ENCODE data around the gene STT3A. TPM values are rescaled to one million over a fixed set of nuclear protein-coding genes. Genes with fewer than 3 reads are reported as not detected.

STT3A gene
- total and polyA plus RNA-seq, 5 donors from 2014 or later = 46.8 to 73.3 (median 57.7) TPM

DNA sequence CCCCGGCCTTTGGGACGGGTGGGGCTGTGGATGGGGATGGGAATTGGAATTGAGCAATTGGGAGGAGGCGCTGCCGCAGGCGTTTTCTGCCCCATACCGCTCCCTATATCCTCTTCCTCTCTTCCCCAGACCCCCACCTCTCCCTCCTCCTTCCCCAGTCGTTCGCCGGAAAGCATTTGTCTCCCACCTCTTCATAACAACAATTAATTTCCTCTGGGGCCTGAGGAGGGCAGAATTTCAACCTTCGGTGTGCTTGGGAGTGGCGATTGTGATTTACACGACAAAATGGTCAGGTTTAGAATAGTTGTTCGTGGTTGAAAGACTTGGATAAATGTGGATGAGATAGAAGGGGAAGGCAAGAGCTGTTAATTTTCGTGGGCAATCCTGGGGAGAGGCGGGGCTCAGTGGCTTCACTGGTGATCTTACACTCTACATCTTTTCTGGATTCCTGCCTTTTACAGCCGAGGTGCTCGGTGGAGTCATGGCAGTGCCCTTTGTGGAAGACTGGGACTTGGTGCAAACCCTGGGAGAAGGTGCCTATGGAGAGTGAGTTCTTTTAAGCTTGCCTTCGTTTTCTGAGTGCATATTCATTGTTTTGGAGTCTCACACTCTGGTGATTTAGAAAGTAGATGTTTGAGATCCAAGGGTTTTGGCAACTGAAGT lies 33.8 kb downstream of the STT3A start:
- Histone ChIP-seq H3K27me3 (ENCODE audit: control insufficient read depth, insufficient read depth, low read length) (no peaks in the 10 kb centered on the region), H3K4me3 (ENCODE audit: low read depth, low read length) (peak overlapping the region; percentile 88), H3K36me3 (ENCODE audit: control insufficient read depth, insufficient read depth, low read length) (peaks cover 5% of the 10 kb centered on the region), H3K27ac (ENCODE audit: insufficient read depth, low read length, poor library complexity, severe bottlenecking) (peak overlapping the region; percentile 97), H3K4me1 (ENCODE audit: control insufficient read depth, insufficient read depth, low read length, poor library complexity, severe bottlenecking) (peaks cover 19% of the 10 kb centered on the region), H3K9me3 (ENCODE audit: control insufficient read depth in 2 of 2, low read length in 2 of 2) (no peaks in the 10 kb centered on the region)
- H3K4me1 Mint-ChIP-seq = peaks cover 15 to 31% (median 29%) of the 10 kb centered on the region in 4 donors
- H3K9me3 Mint-ChIP-seq = no peaks in the 10 kb centered on the region
- H3K4me3 Mint-ChIP-seq = peak overlapping the region; percentile 93 to 100 (median 98)
- H3K27ac Mint-ChIP-seq = peak overlapping the region; percentile 91 to 99 (median 92)
- H3K36me3 Mint-ChIP-seq = peaks cover 10% of the 10 kb centered on the region
- peaks cover 4% of the 10 kb centered on the region for H3K27me3 Mint-ChIP-seq
- ATAC-seq (ENCODE audit: low read depth in 2 of 2) (peak; percentile 26 to 36), DNase-seq (peak; percentile 10 to 66 (median 51))

DNA sequence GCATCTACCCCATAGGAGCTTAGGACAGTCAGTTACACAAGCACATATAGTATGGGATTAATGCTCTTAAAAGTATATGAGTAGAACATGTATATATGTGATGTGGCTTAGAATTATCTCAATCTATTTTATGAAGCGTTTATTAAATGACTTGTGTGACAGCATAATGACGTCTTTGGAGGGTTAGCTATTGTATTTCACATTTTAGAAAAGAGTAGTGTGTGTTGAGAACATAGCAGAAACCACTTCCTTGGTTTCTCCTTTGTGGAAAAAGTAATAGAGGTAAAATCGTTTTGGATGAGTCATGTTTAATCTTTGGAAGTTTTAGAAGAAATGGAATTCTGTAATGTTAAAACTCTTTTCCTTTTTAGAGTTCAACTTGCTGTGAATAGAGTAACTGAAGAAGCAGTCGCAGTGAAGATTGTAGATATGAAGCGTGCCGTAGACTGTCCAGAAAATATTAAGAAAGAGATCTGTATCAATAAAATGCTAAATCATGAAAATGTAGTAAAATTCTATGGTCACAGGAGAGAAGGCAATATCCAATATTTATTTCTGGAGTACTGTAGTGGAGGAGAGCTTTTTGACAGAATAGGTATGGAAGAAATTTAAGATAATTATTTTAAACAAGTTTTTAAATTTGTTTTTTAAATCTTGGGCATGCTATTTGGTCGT lies 34.7 kb downstream of the STT3A start:
- no peak for ATAC-seq (ENCODE audit: low read depth in 2 of 2)
- Histone ChIP-seq H3K27me3 (ENCODE audit: control insufficient read depth, insufficient read depth, low read length) (no peaks in the 10 kb centered on the region), H3K36me3 (ENCODE audit: control insufficient read depth, insufficient read depth, low read length) (no peaks in the 10 kb centered on the region), H3K4me3 (ENCODE audit: low read depth, low read length) (peak overlapping the region; percentile 88), H3K27ac (ENCODE audit: insufficient read depth, low read length, poor library complexity, severe bottlenecking) (no peak overlapping the region), H3K4me1 (ENCODE audit: control insufficient read depth, insufficient read depth, low read length, poor library complexity, severe bottlenecking) (peaks cover 20% of the 10 kb centered on the region), H3K9me3 (ENCODE audit: control insufficient read depth in 2 of 2, low read length in 2 of 2) (no peaks in the 10 kb centered on the region)
- Mint-ChIP-seq H3K27ac (peak overlapping the region; percentile 76 to 92 (median 91)), H3K9me3 (no peaks in the 10 kb centered on the region), H3K36me3 (peaks cover 3% of the 10 kb centered on the region), H3K27me3 (peaks cover 4% of the 10 kb centered on the region), H3K4me1 (peaks cover 18 to 35% (median 31%) of the 10 kb centered on the region in 4 donors), H3K4me3 (peak overlapping the region; percentile 93 to 100 (median 98))
- DNase-seq = no peak

DNA sequence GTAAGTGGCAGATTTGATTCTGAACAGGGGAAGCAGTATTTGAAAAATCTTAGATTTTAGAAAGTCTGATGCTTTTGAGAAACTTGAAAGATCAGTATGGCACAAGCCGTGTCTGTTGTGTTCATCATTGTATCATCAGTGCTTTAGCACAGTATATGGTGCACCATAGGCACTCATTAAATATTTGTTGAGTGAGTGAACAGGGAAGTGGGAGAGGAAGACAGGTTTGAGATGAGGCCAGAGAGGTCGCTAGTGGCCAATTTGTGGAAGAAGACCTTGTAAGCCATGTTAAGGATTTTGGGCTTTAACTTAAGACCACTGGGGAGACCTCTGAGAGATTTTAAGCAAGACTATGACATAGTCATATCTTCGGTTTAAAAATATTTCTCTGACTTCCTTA lies 45.2 kb downstream of the STT3A start:
- no peak overlapping the region for H3K4me3 ChIP-seq (ENCODE audit: low read depth, low read length)
- H3K27ac Mint-ChIP-seq = no peak overlapping the region
- peaks cover 0 to 7% (median 3%) of the 10 kb centered on the region in 4 donors for H3K4me1 Mint-ChIP-seq
- H3K27me3 ChIP-seq (ENCODE audit: control insufficient read depth, insufficient read depth, low read length) = no peaks in the 10 kb centered on the region
- H3K27me3 Mint-ChIP-seq = no peaks in the 10 kb centered on the region
- H3K36me3 ChIP-seq (ENCODE audit: control insufficient read depth, insufficient read depth, low read length) = peaks cover 3% of the 10 kb centered on the region
- H3K9me3 Mint-ChIP-seq = no peaks in the 10 kb centered on the region
- no peak for DNase-seq
- H3K4me3 Mint-ChIP-seq = no peak overlapping the region
- H3K36me3 Mint-ChIP-seq = no peaks in the 10 kb centered on the region
- H3K9me3 ChIP-seq (ENCODE audit: control insufficient read depth in 2 of 2, low read length in 2 of 2) = no peaks in the 10 kb centered on the region
- no peaks in the 10 kb centered on the region for H3K4me1 ChIP-seq (ENCODE audit: control insufficient read depth, insufficient read depth, low read length, poor library complexity, severe bottlenecking)
- no peak for ATAC-seq (ENCODE audit: low read depth in 2 of 2)
- no peak overlapping the region for H3K27ac ChIP-seq (ENCODE audit: insufficient read depth, low read length, poor library complexity, severe bottlenecking)

DNA sequence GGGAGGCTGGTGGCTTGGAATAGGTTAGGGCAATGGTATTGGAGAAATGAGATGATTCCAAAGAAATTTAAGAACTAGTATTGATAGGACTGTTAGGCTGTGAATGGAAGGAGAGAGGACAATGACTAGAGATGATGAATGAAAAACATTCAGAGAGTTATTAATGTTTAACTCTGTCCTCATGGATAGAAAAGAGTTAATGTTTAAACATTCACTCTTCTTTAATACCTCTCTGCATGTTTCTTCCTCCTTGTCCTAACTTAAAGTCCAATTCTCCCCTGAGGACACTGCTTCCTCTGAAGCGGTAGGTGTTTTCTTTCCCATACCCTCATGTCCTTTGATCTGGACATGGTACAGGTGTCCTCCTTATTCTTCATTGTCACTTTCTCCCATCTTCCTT lies 45.7 kb downstream of the STT3A start:
- Histone ChIP-seq H3K36me3 (ENCODE audit: control insufficient read depth, insufficient read depth, low read length) (peaks cover 3% of the 10 kb centered on the region), H3K27me3 (ENCODE audit: control insufficient read depth, insufficient read depth, low read length) (no peaks in the 10 kb centered on the region), H3K4me1 (ENCODE audit: control insufficient read depth, insufficient read depth, low read length, poor library complexity, severe bottlenecking) (no peaks in the 10 kb centered on the region), H3K4me3 (ENCODE audit: low read depth, low read length) (no peak overlapping the region), H3K9me3 (ENCODE audit: control insufficient read depth in 2 of 2, low read length in 2 of 2) (no peaks in the 10 kb centered on the region), H3K27ac (ENCODE audit: insufficient read depth, low read length, poor library complexity, severe bottlenecking) (no peak overlapping the region)
- H3K4me1 Mint-ChIP-seq = peaks cover 0 to 7% (median 2%) of the 10 kb centered on the region in 4 donors
- no peak for DNase-seq
- H3K36me3 Mint-ChIP-seq = no peaks in the 10 kb centered on the region
- H3K9me3 Mint-ChIP-seq = no peaks in the 10 kb centered on the region
- no peak for ATAC-seq (ENCODE audit: low read depth in 2 of 2)
- no peaks in the 10 kb centered on the region for H3K27me3 Mint-ChIP-seq
- H3K4me3 Mint-ChIP-seq = no peak overlapping the region
- H3K27ac Mint-ChIP-seq = no peak overlapping the region

DNA sequence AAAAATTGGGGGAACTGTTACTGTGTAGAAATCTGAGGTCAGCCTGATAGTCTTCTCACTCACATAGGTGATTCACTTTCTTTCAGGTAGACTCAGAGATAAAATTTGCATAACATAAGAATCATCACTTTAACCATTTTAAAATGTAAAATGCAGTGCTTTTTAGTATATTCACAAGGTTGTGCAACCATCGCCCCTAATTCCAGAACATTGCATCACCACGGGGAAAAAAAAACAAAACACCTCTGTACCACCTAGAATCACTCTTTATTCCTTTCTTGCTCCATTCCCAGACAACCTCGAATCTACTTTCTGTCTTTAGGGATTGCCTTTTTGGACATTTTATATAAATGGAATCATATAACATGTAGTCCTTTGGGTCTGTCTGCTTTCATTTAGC lies 53.2 kb downstream of the STT3A start:
- ATAC-seq (ENCODE audit: low read depth in 2 of 2) (no peak), DNase-seq (no peak)
- Mint-ChIP-seq H3K27me3 (no peaks in the 10 kb centered on the region), H3K36me3 (peaks cover 8% of the 10 kb centered on the region), H3K4me3 (no peak overlapping the region), H3K4me1 (peaks cover 6 to 11% (median 9%) of the 10 kb centered on the region in 4 donors), H3K9me3 (peaks cover 0 to 1% (median 0%) of the 10 kb centered on the region in 7 donors), H3K27ac (peak overlapping the region in 1 of 3 donors; percentile 2)
- H3K4me1 ChIP-seq (ENCODE audit: control insufficient read depth, insufficient read depth, low read length, poor library complexity, severe bottlenecking) = no peaks in the 10 kb centered on the region
- H3K36me3 ChIP-seq (ENCODE audit: control insufficient read depth, insufficient read depth, low read length) = no peaks in the 10 kb centered on the region
- H3K9me3 ChIP-seq (ENCODE audit: control insufficient read depth in 2 of 2, low read length in 2 of 2) = no peaks in the 10 kb centered on the region
- H3K27ac ChIP-seq (ENCODE audit: insufficient read depth, low read length, poor library complexity, severe bottlenecking) = no peak overlapping the region
- H3K27me3 ChIP-seq (ENCODE audit: control insufficient read depth, insufficient read depth, low read length) = no peaks in the 10 kb centered on the region
- no peak overlapping the region for H3K4me3 ChIP-seq (ENCODE audit: low read depth, low read length)

DNA sequence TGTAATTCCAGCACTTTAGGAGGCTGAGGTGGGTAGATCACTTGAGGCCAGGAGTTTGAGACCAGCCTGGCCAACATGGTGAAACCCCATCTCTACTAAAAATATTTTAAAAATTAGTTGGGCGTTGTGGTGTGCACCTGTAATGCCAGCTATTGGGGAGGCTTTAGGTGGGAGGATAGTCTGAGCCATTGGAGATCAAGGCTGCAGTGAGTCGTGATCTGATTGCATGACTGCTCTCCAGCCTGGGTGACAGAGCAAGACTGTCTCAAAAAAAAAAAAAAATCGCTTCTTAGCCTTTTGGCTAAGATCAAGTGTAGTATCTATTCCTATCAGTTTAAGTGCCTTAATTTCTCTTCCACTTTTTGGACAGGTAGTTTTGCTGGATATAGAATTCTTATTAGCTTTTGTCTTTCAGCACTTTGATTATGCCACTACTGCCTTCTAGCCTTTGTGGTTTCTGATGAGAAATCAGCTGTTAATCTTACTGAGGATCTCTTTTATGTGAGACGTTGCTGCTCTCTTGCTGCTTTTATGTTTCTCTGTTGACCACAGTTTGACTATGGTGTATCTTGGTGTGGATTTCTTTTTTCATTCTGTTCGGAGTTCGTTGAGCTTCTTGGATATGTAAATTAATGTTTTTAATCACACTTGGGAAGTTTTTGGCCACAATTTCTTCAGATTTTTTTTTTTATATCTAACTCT lies 57.0 kb downstream of the STT3A start:
- Mint-ChIP-seq H3K27me3 (no peaks in the 10 kb centered on the region), H3K4me3 (peak overlapping the region in 1 of 4 donors; percentile 47), H3K36me3 (peaks cover 8% of the 10 kb centered on the region), H3K9me3 (peaks cover 0 to 1% (median 0%) of the 10 kb centered on the region in 7 donors), H3K4me1 (peaks cover 6 to 10% (median 7%) of the 10 kb centered on the region in 4 donors), H3K27ac (peak overlapping the region in 2 of 3 donors; percentile 5 to 59)
- Histone ChIP-seq H3K27me3 (ENCODE audit: control insufficient read depth, insufficient read depth, low read length) (no peaks in the 10 kb centered on the region), H3K4me3 (ENCODE audit: low read depth, low read length) (no peak overlapping the region), H3K36me3 (ENCODE audit: control insufficient read depth, insufficient read depth, low read length) (no peaks in the 10 kb centered on the region), H3K27ac (ENCODE audit: insufficient read depth, low read length, poor library complexity, severe bottlenecking) (no peak overlapping the region), H3K9me3 (ENCODE audit: control insufficient read depth in 2 of 2, low read length in 2 of 2) (no peaks in the 10 kb centered on the region), H3K4me1 (ENCODE audit: control insufficient read depth, insufficient read depth, low read length, poor library complexity, severe bottlenecking) (no peaks in the 10 kb centered on the region)
- ATAC-seq (ENCODE audit: low read depth in 2 of 2) (no peak), DNase-seq (peak in 2 of 3 donors; percentile 29 to 44)

DNA sequence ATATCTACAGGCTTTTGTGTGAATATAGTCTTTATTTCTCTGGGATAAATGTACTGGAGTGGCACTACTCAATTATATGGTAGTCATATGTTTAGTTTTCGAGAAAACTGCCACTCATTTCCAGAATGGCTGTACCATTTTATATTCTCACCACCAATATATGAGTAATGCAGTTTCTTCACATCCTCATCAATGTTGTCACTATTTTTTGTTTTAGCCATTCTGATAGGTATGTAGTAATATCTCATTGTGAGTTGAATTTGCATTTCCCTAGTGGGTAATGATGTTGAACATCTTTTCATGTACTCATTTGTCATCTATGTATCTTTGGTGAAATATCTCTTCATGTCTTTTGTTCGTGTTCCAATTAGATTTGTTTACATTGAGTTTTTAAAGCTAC lies 70.0 kb downstream of the STT3A start:
- Histone ChIP-seq H3K27me3 (ENCODE audit: control insufficient read depth, insufficient read depth, low read length) (no peaks in the 10 kb centered on the region), H3K9me3 (ENCODE audit: control insufficient read depth in 2 of 2, low read length in 2 of 2) (no peaks in the 10 kb centered on the region), H3K4me1 (ENCODE audit: control insufficient read depth, insufficient read depth, low read length, poor library complexity, severe bottlenecking) (no peaks in the 10 kb centered on the region), H3K36me3 (ENCODE audit: control insufficient read depth, insufficient read depth, low read length) (no peaks in the 10 kb centered on the region), H3K4me3 (ENCODE audit: low read depth, low read length) (no peak overlapping the region), H3K27ac (ENCODE audit: insufficient read depth, low read length, poor library complexity, severe bottlenecking) (no peak overlapping the region)
- DNase-seq (no peak), ATAC-seq (ENCODE audit: low read depth in 2 of 2) (no peak)
- Mint-ChIP-seq H3K9me3 (peaks cover 0 to 9% (median 0%) of the 10 kb centered on the region in 7 donors), H3K4me3 (no peak overlapping the region), H3K27me3 (no peaks in the 10 kb centered on the region), H3K36me3 (peaks cover 9% of the 10 kb centered on the region), H3K27ac (no peak overlapping the region), H3K4me1 (peaks cover 2 to 16% (median 6%) of the 10 kb centered on the region in 4 donors)

All from CD4-positive, CD25-positive, alpha-beta regulatory T cell (primary cell).